NCI-H69 (cell line): ENCODE measurements around the gene EFCAB14.
A peak's percentile ranks its signal among the peaks of the same experiment; 100 is the strongest.
"Not testable (repeated sequence)": the region's sequence is repeated elsewhere in the genome, so short reads cannot be mapped to it uniquely, and the experiment has no call there.

Experiments
- DNase-seq: peaks from one replicate; lab custom pipeline; 2025; lab: John Stamatoyannopoulos, UW

EFCAB14 gene

DNA sequence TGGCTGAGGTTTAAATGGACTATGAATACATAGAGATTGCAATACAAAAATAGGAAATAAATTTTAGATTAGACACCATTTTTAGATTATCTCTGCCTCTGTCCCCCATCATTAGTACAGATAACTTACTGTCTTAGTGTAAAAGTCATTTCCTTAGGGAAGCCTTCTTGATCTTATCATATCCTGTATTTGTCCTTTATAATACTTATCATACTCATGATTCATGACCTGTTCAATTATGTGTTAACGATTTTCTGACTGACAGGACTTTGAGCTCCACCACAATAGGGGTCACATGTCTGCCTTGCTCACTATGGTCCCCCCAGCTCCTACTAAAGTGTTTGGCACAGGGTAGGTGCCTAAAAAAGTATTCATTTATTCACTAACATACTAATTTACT lies 32.7 kb downstream of the EFCAB14 start:
- no peak for DNase-seq

DNA sequence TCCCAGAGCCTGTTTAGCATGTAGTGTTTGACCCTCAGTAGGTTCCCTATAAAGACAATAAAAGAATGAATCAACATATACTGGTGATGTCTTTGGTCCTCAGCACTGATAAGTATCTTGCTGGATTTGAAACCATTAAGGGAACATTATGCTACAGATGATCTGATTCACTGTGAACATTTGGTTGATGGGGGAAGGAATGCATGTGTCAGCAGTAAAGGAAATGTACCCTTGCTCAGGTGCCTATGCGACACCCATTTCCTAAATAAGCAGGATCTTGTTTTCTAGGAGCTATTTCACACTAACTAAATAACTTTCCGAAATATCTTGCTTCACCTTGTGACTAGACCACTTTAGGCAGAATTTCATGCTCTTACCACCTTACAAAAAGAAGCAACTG lies 34.2 kb downstream of the EFCAB14 start:
- DNase-seq, result no peak

GRCh38 chr1:46682064-46682463 lies 36.9 kb downstream of the EFCAB14 start:
- no peak for DNase-seq

GRCh38 chr1:46681333-46682034 lies 37.4 kb downstream of the EFCAB14 start:
- no peak for DNase-seq

DNA sequence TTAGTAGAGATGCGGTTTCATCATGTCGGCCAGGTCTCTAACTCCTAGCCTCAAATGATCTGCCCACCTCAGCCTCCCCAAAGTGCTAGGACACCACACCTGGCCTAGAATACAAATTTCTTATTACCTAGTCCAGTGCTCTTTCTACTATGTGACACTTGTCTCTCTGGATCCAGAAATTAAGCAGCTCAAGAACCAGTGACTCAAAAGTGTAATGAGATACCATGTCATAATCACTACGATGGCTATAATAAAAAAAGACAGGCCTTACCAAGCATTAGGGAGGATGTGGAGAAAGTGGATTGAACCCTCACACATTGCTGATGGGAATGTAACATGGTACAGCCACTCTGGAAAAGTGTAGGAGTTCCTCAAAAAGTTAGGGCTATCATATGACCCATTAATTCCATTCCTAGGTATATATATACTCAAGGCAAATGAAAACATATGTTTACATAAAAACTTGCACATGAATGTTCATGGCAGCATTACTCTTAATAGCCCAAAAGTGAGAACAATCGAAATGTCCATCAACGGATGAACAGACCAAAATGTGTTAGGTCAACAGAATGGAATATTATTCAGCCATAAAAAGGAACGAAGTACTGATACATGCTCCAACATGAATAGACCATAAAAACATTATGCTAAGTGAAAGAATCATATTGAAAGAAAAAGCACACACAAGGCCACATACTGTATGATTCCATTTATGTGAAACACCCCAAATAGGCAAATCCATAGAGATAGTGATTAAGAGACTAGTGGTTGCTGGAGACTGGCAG lies 38.9 kb downstream of the EFCAB14 start:
- DNase-seq, result no peak

- no peak for DNase-seq
Observed at GRCh38 chr1:46677339-46677738, 41.6 kb downstream of the EFCAB14 start.

- no peak for DNase-seq
Observed at GRCh38 chr1:46676531-46676930, 42.4 kb downstream of the EFCAB14 start.

DNA sequence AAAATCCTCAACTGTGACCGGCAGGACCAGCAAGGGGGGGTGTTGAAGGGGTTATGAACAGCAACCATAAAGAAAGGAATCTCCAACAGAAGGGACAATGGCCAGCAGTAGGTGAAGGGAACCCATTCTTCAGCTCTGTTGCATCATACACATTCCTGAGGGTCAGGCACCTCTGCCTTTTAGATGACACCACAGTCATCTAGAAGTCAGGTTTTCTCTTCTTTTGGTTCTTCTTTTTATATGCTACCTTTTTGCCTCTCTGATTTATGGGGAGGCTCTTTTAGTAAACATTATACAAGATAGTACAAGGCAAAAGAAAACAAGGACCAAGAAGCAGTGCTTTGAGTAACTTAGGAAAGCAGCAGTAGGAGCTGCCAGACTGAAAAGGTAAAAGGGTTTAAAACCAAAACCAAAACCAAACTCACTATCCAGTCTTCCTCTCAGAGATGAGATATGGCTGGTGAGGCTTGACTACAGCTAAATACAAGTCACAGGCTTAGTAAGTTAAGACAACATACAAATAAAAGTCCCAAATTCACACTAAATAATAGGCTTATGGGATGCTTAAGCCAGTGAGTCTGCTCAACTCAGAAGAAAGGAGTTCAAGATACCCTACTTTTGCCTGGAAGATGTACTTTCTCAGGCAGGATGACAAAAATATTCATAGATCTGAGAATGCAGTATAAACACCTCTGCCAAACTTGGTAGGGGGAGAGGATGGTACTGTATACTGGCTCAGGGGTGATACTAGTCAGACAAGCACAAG lies 43.2 kb downstream of the EFCAB14 start:
- no peak for DNase-seq

GRCh38 chr1:46673749-46674182 lies 45.1 kb downstream of the EFCAB14 start:
- no peak for DNase-seq

DNA sequence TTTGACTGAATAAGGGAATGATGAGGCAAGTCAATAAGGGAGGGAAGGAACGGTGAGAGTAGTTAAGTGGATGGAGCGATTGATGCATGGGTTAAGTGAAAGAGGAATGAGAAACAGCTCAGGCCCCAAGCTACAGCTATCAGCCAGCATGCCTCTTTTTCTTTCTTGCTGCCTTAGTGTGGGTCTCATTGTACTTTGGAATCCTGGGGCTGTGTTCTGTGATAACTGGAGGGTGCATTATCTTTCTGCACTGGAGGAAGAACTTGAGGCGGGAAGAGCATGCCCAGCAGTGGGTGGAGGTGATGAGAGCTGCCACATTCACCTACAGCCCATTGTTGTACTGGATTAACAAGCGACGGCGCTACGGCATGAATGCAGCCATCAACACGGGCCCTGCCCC lies 46.2 kb downstream of the EFCAB14 start:
- no peak for DNase-seq

DNA sequence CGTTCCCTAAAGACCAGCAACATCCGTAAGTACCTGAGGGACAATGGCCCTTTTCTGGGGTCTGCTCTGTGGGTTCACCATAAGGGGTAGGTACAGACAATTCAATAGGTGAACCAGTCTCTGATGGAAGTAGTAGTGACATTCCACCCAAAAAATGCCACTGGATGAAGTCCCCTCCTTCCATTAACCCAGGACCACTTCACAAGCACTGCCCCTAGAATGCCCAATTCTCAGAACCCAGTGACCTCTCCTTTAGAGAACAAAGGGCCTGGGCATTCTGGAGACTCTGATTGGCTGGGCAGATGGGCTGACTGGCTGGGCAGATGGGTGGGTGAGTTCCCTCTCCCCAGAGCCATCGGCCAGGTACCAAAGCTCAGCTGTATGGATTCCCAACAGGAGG lies 47.4 kb downstream of the EFCAB14 start, which contains the start of gene TEX38:
Gene TEX38 (plus strand): TSS at position 301 of the 400 bp plus-strand sequence. CDS start 81 bp downstream, at position 382.
- DNase-seq, result no peak

DNA sequence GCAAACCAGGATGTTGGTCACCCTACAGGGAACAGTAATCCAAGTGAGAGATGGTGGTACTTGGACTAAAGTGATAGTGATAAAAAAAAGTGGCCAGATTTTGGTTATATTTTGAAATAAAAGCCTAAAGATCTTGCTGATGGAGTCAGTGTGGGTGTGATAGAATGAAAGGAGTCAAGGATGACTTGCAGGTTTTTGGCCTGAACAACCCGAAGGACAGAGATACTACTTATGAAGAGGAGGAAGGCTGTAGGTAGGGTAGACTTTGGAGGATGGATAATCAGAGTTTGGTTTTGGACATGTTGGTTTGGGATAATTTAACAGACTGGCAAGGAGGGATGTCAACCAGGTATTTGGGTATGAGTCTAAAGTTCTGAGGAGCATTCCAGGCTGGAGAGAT lies 48.8 kb downstream of the EFCAB14 start:
- DNase-seq, result no peak

DNA sequence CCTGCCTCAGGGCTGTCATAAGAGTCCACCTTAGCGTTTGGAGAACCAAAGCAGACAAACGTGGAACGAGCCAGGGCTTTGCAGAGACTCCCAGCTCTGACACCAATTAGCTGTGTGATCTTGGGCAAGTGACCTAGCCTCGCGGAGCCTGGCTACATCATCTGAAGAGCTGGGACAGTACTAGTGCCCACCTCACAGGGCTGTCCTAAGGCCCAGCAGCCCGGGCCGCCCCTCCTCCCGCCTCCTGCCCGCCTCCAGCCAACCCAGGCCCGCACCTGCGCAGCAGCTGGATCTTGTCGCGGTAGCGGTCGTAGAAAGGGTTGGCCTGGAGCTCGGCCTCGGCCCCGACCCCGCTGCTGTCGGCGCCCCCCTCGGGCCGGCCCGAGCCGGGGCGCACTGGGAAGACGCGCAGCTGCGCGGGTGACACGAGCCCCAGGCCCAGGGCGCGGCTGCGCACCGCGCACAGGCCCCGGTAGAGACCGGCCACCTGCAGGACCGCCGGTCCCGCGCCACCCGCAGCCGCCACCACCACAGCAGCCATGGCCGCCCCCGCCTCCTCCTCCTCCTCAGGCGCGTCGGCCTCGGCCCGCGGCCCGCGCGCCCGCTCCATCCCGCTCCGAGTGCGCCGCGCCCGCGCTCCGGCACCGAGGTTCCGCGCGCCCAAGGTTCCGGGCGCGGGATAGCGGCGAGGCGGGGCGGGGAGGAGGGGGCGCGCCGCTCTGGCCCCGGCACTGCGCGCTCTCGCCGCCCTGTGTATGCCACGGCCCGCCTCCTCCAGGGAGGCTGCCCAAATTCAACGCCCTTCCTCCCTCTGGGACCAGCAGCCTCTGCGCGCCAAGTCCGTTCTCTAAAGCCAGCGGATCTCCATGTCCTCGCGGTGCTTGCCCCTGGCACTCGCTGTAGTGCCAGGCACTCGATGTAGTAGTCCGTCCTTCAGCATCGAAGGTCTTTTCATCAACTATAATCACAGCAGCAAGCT lies 50.8 kb downstream of the EFCAB14 start, which contains the start of gene ATPAF1:
Gene ATPAF1 (minus strand): TSS at position 583 of the 979 bp plus-strand sequence. CDS start 42 bp downstream, at position 541.
- DNase-seq, result peak; percentile 83

DNA sequence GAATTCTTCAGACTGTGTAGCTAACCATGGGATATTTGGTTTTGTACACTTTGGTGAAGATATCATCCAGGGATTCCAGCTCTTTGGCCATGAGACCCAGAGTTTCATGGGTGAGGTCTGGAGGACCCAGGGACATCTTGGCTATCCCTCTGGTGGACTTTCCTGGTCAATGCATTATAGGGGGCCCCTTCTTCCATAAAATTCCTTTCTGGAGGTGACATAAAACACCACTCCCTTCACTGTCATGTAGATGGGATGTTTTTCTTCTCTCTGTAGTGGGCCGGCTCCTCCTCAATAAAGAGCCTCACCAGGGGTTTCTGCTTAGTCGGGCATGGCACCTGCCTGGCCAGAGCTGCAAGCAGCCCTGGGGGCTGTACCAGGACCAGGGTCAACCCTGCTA lies 52.9 kb downstream of the EFCAB14 start:
- no peak for DNase-seq

- DNase-seq, result not testable (repeated sequence)
Observed at GRCh38 chr1:46662919-46663318, 56.0 kb downstream of the EFCAB14 start.

DNA sequence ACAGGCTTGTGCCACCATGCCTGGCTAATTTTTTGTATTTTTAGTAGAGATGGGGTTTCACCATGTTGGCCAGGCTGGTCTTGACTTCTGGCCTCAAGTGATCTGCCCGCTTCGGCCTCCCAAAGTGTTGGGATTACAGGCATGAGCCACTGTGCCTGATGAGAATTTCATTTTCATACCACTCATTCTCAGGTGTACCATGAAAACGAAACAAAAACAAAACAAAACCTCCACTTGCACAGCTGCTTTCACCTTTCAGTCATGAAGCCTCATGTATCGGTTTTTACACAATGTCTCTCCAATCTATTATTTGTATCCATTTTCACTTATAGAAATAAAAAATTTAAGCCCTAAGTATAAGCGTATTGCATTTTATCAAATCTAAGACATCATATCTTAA lies 58.8 kb downstream of the EFCAB14 start:
- not testable (repeated sequence) for DNase-seq

DNA sequence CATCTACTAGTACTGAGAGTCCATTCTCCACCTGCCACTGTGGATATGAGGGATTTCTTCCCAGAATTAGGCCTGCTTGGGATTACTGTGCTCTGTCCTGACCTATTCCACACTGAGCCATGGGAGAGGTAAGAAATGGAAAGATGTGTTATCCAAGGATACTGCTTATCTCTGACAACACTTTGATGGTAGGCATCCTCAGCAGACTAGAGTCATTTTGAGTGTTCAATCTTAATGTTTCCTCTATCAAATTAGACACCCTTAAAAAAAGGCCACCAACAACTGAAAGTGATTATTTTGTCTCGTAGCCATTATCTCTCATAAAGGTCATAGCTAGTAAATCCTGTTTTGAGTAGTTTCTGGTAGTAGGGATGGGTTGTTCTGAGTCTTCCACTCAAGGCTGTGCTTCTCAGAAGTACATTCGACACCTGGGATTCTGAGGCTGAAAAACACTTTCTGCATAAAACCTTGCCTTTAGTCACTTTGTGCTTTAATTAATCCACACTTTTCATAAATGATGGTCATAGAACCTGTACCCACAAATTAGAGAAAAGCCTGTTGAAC lies 59.5 kb downstream of the EFCAB14 start:
- no peak for DNase-seq

DNA sequence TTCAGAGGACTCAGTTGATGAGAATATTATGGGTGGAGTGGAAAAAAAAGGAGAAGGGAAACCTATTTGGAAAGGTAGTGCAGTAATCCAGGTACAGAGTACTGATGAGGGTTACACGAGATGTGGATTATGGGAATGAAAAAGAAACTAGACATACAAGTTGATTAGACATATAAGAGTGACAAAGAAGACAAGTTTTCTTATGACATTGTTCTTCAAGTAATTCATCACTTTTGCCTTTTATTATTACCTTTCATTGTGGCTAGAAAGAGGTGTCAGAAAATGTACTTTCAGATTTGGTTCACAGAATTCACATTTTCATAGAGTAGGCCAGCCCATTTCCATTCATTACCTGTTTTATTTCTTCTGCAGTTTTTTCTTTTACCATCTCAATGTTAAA lies 61.1 kb downstream of the EFCAB14 start:
- no peak for DNase-seq

DNA sequence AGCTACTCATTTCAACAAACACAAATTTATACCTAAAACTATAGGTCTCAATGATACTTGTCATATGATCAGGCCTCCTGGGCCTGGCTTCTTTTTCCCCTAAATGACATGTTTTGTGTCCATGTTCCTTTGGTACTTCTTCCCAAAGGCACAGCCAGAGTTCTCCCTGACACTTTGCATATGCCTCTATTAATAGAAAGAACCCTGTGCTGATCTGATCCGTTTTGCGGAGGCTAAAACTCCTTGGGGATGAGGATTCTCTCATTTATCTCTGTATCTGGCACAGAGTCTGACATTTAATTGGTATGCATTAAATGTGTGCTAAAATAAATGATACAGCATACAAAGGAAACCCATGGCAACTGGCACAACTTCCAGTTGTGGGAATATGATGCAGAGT lies 62.3 kb downstream of the EFCAB14 start:
- peak; percentile 3 for DNase-seq

GRCh38 chr1:46655848-46656247 lies 63.1 kb downstream of the EFCAB14 start:
- no peak for DNase-seq

GRCh38 chr1:46654698-46655097 lies 64.2 kb downstream of the EFCAB14 start:
- not testable (repeated sequence) for DNase-seq
